ENCODE measurements around the gene ZNF579. TPM values are rescaled to one million over a fixed set of nuclear protein-coding genes. Genes with fewer than 3 reads are reported as not detected.
A peak's percentile ranks its signal among the peaks of the same experiment; 100 is the strongest.

ZNF579 gene, protein sequence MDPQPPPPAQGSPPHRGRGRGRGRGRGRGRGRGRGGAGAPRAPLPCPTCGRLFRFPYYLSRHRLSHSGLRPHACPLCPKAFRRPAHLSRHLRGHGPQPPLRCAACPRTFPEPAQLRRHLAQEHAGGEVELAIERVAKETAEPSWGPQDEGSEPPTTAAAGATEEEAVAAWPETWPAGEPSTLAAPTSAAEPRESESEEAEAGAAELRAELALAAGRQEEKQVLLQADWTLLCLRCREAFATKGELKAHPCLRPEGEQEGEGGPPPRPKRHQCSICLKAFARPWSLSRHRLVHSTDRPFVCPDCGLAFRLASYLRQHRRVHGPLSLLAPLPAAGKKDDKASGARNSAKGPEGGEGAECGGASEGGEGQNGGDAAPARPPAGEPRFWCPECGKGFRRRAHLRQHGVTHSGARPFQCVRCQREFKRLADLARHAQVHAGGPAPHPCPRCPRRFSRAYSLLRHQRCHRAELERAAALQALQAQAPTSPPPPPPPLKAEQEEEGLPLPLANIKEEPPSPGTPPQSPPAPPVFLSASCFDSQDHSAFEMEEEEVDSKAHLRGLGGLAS
- 10 to 100 TPM; 14.4 to 21.1 (median 18.3) TPM for polyA plus RNA-seq (ENCODE audit: insufficient read length in 4 of 4)

- DNase-seq (ENCODE audit: low read depth in 4 of 4, low spot score in 3 of 4) = peak; percentile 81 to 85 (median 84)
Measured at GRCh38 chr19:55580628-55581144, at the start of gene ZNF579. Gene ZNF579, minus strand, starts transcription at chr19:55580848. Its CDS starts 1,209 bp downstream, at chr19:55579639.

- DNase-seq (ENCODE audit: low read depth in 4 of 4, low spot score in 3 of 4) = no peak
Measured at GRCh38 chr19:55626350-55626749, 45.7 kb upstream of the ZNF579 start.

GRCh38 chr19:55625004-55625326 lies 44.3 kb upstream of the ZNF579 start:
- DNase-seq (ENCODE audit: low read depth in 4 of 4, low spot score in 3 of 4) = no peak

- peak; percentile 88 to 96 (median 90) for DNase-seq (ENCODE audit: low read depth in 4 of 4, low spot score in 3 of 4)
Measured at GRCh38 chr19:55624109-55625003, 43.7 kb upstream of the ZNF579 start, which contains the start of gene ZNF784. Gene ZNF784, minus strand, starts transcription at chr19:55624566. Its CDS starts 5 bp downstream, at chr19:55624561.

DNA sequence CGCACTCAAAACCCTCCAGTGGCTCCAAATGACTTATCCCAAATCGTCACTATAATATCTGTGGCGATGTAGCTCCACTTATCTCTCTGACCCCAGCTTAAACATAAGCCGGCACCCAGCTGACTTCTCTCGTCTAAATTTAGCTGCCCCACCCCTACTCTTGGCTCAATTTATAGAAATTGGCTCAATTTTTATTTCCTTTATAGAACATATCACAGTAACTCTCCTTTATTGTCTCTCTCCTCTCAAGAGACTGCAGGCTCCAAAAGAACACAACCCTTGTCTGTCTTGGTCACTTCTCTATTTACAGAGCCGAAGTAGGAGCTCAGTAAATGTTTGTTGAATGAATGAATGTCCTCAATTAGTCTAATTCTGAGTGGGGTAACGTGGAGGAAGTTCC lies 42.9 kb upstream of the ZNF579 start:
- no peak for DNase-seq (ENCODE audit: low read depth in 4 of 4, low spot score in 3 of 4)

DNA sequence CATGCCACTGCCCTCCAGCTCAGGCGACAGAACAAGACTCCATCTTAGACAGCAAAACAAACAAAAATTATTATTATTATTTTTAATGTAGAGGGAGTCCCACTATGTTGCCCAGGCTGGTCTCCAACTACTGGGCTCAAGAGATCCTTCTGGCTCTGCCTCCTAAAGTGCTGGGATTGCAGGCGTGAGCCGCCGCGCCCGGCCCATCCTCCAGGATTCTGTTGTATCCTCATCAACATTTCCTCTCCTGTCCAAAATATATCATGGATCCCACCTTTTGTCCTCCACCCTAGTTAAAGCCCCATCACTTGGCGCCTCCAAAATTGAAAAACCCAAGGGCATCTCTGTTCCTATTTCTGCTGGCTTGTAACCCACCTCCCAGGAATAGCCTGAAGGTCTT lies 42.5 kb upstream of the ZNF579 start:
- no peak for DNase-seq (ENCODE audit: low read depth in 4 of 4, low spot score in 3 of 4)

DNA sequence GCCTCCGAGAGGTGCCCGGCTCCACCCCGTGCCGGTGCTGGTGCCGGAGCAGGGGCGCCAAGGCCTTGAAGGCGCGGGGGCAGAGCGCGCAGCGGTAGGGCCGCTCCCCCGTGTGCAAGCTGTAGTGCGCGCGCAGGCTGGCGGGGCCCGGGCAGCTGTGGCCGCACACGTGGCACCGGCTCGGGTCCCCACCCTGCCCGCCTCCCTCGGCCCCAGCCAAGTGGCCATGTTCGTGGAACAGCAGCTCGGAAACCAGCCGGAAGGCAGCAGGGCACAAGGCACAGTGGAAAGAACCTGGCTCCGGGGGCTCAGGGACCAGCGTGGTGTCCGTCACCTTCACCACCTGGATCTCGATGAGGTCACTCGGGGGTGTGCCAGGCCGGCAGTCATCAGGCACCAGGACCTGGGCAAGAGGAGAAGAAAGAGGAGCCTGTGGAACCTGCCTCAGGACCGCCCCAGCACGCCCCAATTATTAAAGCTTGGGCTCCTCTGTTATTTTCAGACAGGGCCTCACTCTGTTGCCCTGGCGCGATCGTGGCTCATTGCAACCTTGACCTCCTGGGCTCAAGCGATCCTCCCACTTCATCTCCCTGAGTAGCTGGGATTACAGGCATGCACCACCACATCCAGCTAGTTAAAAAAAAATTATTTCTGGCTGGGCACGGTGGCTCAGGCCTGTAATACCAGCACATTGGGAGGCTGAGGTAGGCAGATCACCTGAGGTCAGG lies 41.8 kb upstream of the ZNF579 start:
- no peak for DNase-seq (ENCODE audit: low read depth in 4 of 4, low spot score in 3 of 4)

- DNase-seq (ENCODE audit: low read depth in 4 of 4, low spot score in 3 of 4) = no peak
Measured at GRCh38 chr19:55621673-55622231, 41.1 kb upstream of the ZNF579 start.

DNA sequence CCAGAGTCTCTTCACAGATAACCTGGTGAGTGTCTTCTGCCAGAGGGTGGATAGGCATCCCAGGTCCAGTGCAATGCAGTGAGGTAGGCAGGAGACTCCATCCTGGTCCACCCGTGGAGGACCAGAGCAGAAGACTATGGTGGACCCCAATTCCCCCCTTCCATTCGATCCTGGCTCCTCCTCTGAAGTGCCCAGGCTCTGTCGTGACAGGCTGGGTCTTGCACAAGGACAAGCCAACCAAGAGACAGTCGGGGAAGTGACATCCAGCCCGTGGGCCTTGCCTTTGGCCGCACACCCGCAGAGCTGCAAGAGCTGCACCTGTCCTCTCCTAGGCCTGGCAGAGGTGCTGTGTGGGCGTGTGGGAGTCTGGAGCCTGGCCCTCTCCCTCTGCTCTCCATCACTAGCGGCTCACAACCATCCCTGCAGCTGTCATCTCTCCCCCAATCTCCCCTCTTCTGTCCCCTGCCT lies 40.6 kb upstream of the ZNF579 start:
- DNase-seq (ENCODE audit: low read depth in 4 of 4, low spot score in 3 of 4) = no peak

- DNase-seq (ENCODE audit: low read depth in 4 of 4, low spot score in 3 of 4) = no peak
Measured at GRCh38 chr19:55620410-55621204, 40.0 kb upstream of the ZNF579 start.

GRCh38 chr19:55619286-55619685 lies 38.6 kb upstream of the ZNF579 start:
- no peak for DNase-seq (ENCODE audit: low read depth in 4 of 4, low spot score in 3 of 4)

- no peak for DNase-seq (ENCODE audit: low read depth in 4 of 4, low spot score in 3 of 4)
Measured at GRCh38 chr19:55618426-55618825, 37.8 kb upstream of the ZNF579 start.

- no peak for DNase-seq (ENCODE audit: low read depth in 4 of 4, low spot score in 3 of 4)
Measured at GRCh38 chr19:55617426-55617825, 36.8 kb upstream of the ZNF579 start.

DNA sequence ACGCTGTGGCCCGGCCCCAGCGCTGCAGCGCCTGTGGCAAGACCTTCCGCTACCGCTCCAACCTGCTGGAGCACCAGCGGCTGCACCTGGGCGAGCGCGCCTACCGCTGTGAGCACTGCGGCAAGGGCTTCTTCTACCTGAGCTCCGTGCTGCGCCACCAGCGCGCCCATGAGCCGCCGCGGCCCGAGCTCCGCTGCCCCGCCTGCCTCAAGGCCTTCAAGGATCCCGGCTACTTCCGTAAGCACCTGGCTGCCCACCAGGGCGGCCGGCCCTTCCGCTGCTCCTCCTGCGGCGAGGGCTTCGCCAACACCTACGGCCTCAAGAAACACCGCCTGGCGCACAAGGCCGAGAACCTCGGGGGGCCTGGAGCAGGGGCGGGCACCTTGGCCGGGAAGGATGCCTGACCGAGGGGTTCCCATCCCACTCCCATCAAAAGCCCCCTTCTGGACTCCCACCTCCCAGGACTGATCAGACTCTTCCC lies 35.8 kb upstream of the ZNF579 start:
- DNase-seq (ENCODE audit: low read depth in 4 of 4, low spot score in 3 of 4) = no peak

DNA sequence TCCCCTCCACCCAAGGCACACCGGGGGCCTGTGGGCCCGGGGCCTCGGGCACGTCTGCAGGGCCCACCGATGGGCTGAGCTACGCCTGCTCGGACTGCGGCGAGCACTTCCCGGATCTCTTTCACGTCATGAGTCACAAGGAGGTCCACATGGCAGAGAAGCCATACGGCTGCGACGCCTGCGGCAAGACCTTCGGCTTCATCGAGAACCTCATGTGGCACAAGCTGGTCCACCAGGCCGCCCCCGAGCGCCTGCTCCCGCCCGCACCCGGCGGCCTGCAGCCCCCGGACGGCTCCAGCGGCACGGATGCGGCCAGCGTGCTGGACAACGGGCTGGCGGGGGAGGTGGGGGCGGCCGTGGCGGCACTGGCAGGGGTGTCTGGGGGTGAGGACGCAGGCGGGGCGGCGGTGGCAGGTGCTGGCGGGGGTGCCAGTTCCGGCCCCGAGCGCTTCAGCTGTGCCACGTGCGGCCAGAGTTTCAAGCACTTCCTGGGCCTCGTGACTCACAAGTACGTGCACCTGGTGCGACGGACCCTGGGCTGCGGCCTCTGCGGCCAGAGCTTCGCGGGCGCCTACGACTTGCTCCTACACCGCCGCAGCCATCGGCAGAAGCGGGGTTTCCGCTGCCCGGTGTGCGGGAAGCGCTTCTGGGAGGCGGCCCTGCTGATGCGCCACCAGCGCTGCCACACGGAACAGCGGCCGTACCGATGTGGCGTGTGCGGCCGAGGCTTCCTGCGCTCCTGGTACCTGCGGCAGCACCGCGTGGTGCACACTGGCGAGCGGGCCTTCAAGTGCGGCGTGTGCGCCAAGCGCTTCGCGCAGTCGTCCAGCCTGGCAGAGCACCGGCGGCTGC lies 35.1 kb upstream of the ZNF579 start:
- DNase-seq (ENCODE audit: low read depth in 4 of 4, low spot score in 3 of 4) = no peak

DNA sequence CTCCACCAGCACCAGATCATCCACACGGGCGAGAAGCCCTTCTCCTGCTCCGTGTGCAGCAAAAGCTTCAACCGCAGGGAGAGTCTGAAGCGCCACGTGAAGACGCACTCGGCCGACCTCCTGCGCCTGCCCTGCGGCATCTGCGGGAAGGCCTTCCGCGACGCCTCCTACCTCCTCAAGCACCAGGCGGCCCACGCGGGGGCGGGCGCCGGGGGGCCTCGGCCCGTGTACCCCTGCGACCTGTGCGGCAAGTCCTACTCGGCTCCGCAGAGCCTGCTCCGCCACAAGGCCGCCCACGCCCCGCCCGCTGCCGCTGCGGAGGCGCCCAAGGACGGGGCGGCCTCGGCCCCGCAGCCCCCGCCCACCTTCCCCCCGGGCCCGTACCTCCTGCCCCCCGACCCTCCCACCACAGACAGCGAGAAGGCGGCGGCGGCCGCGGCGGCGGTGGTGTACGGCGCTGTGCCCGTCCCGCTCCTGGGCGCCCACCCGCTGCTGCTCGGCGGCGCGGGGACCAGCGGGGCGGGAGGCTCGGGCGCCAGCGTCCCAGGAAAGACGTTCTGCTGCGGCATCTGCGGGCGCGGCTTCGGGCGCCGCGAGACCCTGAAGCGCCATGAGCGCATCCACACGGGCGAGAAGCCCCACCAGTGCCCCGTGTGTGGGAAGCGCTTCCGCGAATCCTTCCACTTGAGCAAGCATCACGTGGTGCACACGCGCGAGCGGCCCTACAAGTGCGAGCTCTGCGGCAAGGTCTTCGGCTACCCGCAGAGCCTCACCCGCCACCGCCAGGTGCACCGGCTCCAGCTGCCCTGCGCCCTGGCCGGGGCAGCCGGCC lies 34.3 kb upstream of the ZNF579 start:
- no peak for DNase-seq (ENCODE audit: low read depth in 4 of 4, low spot score in 3 of 4)

Measured in right renal pelvis (tissue), 4 donors.